Transverse colon (tissue), 3 donors: ENCODE results near the gene FGD5.

Source experiments
- EP300 ChIP-seq: sonication (generic); formaldehyde crosslinking; IDR thresholded peaks from one replicate; pipeline ENCODE4 v1.6.1; 2017; ENCODE audit warnings: antibody characterized with exemption, low read depth
- TF ChIP-seq, protein P1 (sequence below), 5 experiments: fragments of 200-600 bp in 3 of 5; fragments of 450-650 bp in 2 of 5; sonication (generic) in 3 of 5; IDR thresholded peaks; 1 replicate in 2 of 5; 2 replicates in 3 of 5; pipeline ENCODE4 v1.5.1; 2016 to 2017; ENCODE audit warnings: antibody characterized with exemption in 5 of 5, inconsistent platforms in 3 of 5, mild to moderate bottlenecking in 2 of 5, moderate library complexity in 1 of 5

- TF ChIP-seq, protein P1, sequence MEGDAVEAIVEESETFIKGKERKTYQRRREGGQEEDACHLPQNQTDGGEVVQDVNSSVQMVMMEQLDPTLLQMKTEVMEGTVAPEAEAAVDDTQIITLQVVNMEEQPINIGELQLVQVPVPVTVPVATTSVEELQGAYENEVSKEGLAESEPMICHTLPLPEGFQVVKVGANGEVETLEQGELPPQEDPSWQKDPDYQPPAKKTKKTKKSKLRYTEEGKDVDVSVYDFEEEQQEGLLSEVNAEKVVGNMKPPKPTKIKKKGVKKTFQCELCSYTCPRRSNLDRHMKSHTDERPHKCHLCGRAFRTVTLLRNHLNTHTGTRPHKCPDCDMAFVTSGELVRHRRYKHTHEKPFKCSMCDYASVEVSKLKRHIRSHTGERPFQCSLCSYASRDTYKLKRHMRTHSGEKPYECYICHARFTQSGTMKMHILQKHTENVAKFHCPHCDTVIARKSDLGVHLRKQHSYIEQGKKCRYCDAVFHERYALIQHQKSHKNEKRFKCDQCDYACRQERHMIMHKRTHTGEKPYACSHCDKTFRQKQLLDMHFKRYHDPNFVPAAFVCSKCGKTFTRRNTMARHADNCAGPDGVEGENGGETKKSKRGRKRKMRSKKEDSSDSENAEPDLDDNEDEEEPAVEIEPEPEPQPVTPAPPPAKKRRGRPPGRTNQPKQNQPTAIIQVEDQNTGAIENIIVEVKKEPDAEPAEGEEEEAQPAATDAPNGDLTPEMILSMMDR (IDR thresholded peaks at IDR 0.05), result no peak
- TF ChIP-seq EP300, result no peak
Measured at GRCh38 chr3:14923476-14923875, 104.7 kb downstream of the FGD5 start.
